ENCODE results near the gene LYST. TPM values are rescaled to one million over a fixed set of nuclear protein-coding genes. Genes with fewer than 3 reads are reported as not detected.
A peak's percentile ranks its signal among the peaks of the same experiment; 100 is the strongest.

Gene LYST
- total RNA-seq, 1 experiment from 2014 or later = 23.9 TPM

DNA sequence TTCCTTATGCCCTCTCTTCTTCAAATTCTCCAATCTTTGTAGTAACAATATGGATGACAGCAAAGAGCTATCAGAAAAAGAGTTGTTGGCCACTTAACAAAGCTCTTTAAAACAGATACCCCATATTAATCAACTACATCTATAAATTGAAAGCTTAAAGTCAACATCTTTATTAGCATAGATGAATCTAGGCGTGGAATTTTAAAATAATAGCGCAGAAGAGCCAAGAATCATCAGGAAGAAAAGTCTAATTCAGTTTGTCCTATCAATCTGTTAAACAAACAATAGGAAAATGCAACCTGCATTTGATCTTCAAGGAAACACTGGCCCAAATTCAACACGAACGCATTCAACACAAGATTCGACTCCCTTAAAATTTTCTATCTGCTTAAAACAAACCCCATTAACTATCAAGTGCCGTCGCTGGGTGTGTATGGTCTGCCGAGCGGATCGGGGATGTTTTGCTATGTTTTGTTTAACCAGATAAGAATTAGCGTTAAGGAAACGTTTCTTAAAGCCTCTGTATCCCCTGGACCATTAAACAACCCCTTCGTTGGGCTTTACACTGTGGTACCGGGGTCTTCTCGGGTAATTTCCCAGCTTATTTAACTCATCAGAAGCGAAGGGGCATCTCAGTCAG is 1.0 kb downstream of the LYST start:
- H3K27ac Mint-ChIP-seq (ENCODE audit: low read depth, unreplicated experiment) = peak overlapping the region; percentile 95
- H3K36me3 Mint-ChIP-seq (ENCODE audit: insufficient read depth, unreplicated experiment) = no peaks in the 10 kb centered on the region
- BruUV-seq (replicated peaks) = TSS peak; percentile 51
- H3K4me3 Mint-ChIP-seq (ENCODE audit: unreplicated experiment) = peak overlapping the region; percentile 99
- intact Hi-C loops (cut with micrococcal nuclease) = loop anchor here (1.0 kb wide), 4 partner anchors 45 to 106 kb away; no protein-coding TSS in a partner anchor
- no peaks in the 10 kb centered on the region for H3K9me3 Mint-ChIP-seq (ENCODE audit: unreplicated experiment)
- DNase-seq (ENCODE audit: unreplicated experiment) = no peak
- ChIA-PET CTCF (interaction anchor here (0.6 to 10.6 kb wide), 50 partner anchors 8 to 363 kb away, joined by 3 to 231 read pairs (median 6); no protein-coding TSS in a partner anchor), POLR2A (interaction anchor here (0.7 to 7.2 kb wide), 46 partner anchors 8 to 498 kb away, joined by 3 to 166 read pairs (median 5); partner anchors contain the start of genes B3GALNT2 and TBCE)
- TF ChIP-seq, protein P1, sequence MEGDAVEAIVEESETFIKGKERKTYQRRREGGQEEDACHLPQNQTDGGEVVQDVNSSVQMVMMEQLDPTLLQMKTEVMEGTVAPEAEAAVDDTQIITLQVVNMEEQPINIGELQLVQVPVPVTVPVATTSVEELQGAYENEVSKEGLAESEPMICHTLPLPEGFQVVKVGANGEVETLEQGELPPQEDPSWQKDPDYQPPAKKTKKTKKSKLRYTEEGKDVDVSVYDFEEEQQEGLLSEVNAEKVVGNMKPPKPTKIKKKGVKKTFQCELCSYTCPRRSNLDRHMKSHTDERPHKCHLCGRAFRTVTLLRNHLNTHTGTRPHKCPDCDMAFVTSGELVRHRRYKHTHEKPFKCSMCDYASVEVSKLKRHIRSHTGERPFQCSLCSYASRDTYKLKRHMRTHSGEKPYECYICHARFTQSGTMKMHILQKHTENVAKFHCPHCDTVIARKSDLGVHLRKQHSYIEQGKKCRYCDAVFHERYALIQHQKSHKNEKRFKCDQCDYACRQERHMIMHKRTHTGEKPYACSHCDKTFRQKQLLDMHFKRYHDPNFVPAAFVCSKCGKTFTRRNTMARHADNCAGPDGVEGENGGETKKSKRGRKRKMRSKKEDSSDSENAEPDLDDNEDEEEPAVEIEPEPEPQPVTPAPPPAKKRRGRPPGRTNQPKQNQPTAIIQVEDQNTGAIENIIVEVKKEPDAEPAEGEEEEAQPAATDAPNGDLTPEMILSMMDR (IDR thresholded peaks at IDR 0.05; ENCODE audit: unreplicated experiment) = no peak
- peaks cover 35% of the 10 kb centered on the region for H3K4me1 Mint-ChIP-seq (ENCODE audit: insufficient read depth, unreplicated experiment)
- no peaks in the 10 kb centered on the region for H3K27me3 Mint-ChIP-seq (ENCODE audit: insufficient read depth, unreplicated experiment)

DNA sequence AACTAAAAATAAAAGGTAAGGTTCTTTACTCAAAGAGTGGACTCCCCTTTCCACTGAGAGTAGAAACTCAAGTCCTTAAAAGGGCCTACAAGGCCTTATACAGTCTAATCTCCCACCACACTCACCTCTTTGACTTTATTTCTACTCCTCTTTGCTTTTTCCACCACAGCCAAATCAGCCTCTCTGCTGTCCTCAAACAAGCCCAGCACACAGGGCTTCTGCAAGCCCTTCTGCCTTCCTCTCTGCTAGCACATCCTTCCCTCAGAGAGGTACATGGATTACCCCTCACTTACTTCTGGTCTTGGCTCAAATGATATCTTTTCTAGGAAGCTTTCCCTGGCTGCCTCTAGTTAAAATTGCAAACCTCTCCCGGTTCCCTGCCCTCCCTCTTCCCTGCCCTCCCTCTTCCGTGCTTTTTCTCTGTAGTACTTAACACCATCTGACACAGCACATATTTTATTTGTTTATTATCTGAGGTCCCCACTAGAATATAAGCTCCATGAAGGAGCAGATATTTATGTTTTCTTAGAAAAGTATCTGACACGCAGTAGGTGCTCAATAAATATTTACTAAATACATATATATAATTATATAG is 1.7 kb downstream of the LYST start:
- ChIA-PET POLR2A (interaction anchor here (1.0 to 7.2 kb wide), 37 partner anchors 7 to 498 kb away, joined by 3 to 166 read pairs (median 7); partner anchors contain the start of genes B3GALNT2 and TBCE), CTCF (interaction anchor here (0.6 to 10.6 kb wide), 46 partner anchors 9 to 421 kb away, joined by 3 to 231 read pairs (median 6); no protein-coding TSS in a partner anchor)
- Mint-ChIP-seq H3K9me3 (ENCODE audit: unreplicated experiment) (no peaks in the 10 kb centered on the region), H3K27ac (ENCODE audit: low read depth, unreplicated experiment) (no peak overlapping the region), H3K4me3 (ENCODE audit: unreplicated experiment) (peak overlapping the region; percentile 99), H3K4me1 (ENCODE audit: insufficient read depth, unreplicated experiment) (peaks cover 35% of the 10 kb centered on the region), H3K36me3 (ENCODE audit: insufficient read depth, unreplicated experiment) (no peaks in the 10 kb centered on the region), H3K27me3 (ENCODE audit: insufficient read depth, unreplicated experiment) (no peaks in the 10 kb centered on the region)
- no TSS peak for BruUV-seq (replicated peaks)
- DNase-seq (ENCODE audit: unreplicated experiment) = no peak
- intact Hi-C loops (cut with micrococcal nuclease) = no loop called here
- TF ChIP-seq, protein P1 (IDR thresholded peaks at IDR 0.05; ENCODE audit: unreplicated experiment) = no peak

DNA sequence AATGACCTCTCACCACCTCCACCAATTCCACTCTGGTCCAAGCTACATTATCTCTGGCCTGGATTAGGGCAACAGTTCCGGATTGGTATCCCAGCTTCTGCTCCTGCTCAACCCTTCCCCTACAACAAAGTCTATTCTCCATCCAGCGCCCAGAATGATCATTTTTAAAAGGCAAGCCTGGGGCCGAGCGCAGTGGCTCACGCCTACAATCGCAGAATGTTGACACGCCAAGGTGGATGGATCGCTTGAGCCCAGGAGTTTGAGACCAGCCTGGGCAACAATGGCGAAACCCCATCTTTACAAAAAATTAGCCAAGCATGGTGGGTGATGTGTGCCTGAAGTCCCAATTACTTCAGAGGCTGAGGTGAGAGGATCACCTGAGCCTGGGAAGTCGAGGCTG is 2.2 kb downstream of the LYST start:
- no TSS peak for BruUV-seq (replicated peaks)
- DNase-seq (ENCODE audit: unreplicated experiment) = no peak
- H3K36me3 Mint-ChIP-seq (ENCODE audit: insufficient read depth, unreplicated experiment) = no peaks in the 10 kb centered on the region
- POLR2A ChIA-PET = interaction anchor here (1.1 to 7.2 kb wide), 16 partner anchors 11 to 361 kb away, joined by 3 to 166 read pairs (median 19); no protein-coding TSS in a partner anchor
- H3K4me1 Mint-ChIP-seq (ENCODE audit: insufficient read depth, unreplicated experiment) = peaks cover 35% of the 10 kb centered on the region
- H3K4me3 Mint-ChIP-seq (ENCODE audit: unreplicated experiment) = no peak overlapping the region
- TF ChIP-seq, protein P1 (IDR thresholded peaks at IDR 0.05; ENCODE audit: unreplicated experiment) = no peak
- H3K9me3 Mint-ChIP-seq (ENCODE audit: unreplicated experiment) = no peaks in the 10 kb centered on the region
- CTCF ChIA-PET = interaction anchor here (0.6 to 10.6 kb wide), 13 partner anchors 10 to 185 kb away, joined by 3 to 231 read pairs (median 12); no protein-coding TSS in a partner anchor
- intact Hi-C loops (cut with micrococcal nuclease) = no loop called here
- H3K27me3 Mint-ChIP-seq (ENCODE audit: insufficient read depth, unreplicated experiment) = no peaks in the 10 kb centered on the region
- H3K27ac Mint-ChIP-seq (ENCODE audit: low read depth, unreplicated experiment) = no peak overlapping the region

DNA sequence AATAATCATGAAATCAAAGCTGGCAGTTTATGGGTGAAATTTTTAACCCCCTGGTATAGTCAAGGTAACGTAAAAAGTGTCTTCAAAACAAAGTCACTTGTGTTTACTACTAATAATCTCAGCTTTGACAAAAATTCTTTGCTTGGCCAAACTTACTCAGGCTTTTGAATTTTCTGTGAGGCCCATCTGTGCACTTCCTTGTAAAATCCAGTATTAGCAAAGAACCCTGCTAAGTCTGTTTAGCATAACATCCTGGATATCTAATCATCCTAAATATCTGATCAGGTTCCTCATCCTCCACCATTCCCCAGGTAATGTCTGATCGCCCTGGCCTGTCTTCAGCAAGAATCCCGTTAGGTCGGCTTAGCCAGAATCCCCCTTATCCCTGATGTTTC is 3.0 kb downstream of the LYST start:
- Mint-ChIP-seq H3K36me3 (ENCODE audit: insufficient read depth, unreplicated experiment) (no peaks in the 10 kb centered on the region), H3K9me3 (ENCODE audit: unreplicated experiment) (no peaks in the 10 kb centered on the region), H3K4me1 (ENCODE audit: insufficient read depth, unreplicated experiment) (peaks cover 35% of the 10 kb centered on the region), H3K27ac (ENCODE audit: low read depth, unreplicated experiment) (no peak overlapping the region), H3K27me3 (ENCODE audit: insufficient read depth, unreplicated experiment) (no peaks in the 10 kb centered on the region), H3K4me3 (ENCODE audit: unreplicated experiment) (no peak overlapping the region)
- POLR2A ChIA-PET = interaction anchor here (0.6 to 4.4 kb wide), 7 partner anchors 11 to 166 kb away, joined by 3 to 61 read pairs (median 4); no protein-coding TSS in a partner anchor
- BruUV-seq (replicated peaks) = no TSS peak
- DNase-seq (ENCODE audit: unreplicated experiment) = no peak
- CTCF ChIA-PET = interaction anchor here (0.6 to 10.6 kb wide), 8 partner anchors 9 to 186 kb away, joined by 3 to 231 read pairs (median 4); no protein-coding TSS in a partner anchor
- TF ChIP-seq, protein P1 (IDR thresholded peaks at IDR 0.05; ENCODE audit: unreplicated experiment) = no peak
- intact Hi-C loops (cut with micrococcal nuclease) = no loop called here
